HG02973 (cell line): ENCODE results near the gene AOPEP.

Experiments used
- ATAC-seq: cut with Tn5 transposase; IDR thresholded peaks from one replicate; pipeline ENCODE4 v1.9.1; 2021; ENCODE audit warnings: moderate library complexity; ENCODE audit not compliant: unreplicated experiment

Gene AOPEP

DNA sequence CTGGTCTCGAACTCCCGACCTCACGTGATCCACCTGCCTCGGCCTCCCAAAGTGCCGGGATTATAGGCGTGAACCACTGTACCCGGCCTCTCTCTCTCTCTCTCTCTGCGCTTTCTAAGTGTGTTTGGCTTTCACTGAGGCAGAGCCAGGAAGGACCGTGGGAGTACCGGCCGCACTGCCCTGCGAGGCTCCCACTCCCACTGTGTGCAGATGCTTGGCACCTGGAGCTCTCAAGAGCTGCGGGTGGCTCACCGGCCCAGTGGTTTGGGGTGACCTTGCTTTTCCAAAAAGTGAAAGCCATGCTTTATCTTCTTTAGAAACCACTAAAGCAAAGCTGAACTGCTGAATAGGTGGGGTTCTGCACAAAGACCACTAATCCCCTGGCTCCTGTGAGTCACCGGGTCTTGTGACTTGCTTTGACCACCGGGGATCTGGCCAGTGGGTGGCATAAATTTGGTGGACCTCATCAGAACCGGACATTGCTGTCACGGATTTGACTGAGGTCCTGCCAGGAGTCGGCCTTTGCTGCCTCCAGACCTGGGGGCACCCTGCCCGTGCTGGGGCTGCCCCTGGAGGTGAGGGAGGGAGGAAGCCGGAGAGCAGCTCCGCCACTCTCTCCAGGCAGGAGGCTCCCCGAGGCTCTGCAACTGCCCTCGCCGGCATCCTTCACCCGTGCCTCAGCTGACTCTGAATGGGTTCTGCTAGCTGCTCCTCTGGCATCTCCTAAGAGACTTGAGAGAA, 362.1 kb downstream of the AOPEP start:
- no peak for ATAC-seq

DNA sequence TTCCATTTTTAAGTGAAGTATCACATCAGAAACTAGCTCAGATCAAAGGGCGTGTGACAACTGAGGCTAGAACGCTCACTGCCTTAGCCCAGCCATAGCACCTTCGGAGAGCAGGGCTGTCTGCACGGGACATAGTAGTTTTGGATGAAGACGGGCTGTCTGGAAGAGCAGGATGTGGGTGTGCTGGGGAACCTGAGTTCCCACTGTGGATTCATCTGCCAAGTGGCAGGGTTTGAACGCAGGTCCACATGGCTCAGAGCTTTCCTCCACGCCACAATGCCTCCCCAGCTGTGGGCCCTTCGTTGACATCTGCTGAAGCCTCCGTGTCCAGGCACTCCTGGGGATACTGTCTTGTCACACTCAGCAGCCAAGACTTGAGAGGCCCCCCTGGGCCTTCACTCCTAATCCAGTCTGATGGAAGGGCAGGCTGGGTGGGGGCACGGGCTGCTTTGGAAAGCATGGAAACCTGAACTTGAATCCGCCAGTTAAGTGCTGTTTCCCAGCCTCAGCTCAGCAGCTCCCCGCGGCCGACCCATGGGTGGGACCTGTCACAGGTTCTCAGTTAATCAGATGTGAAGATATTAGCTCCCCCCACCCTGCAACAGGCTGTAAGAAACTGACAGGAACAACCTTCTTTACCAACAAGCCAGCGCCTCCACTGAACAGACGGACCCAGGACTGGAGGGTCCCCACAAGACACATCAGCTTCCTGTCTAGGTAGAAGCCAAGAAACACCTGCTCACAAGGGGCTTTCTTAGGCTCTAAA, 362.9 kb downstream of the AOPEP start:
- ATAC-seq: no peak

DNA sequence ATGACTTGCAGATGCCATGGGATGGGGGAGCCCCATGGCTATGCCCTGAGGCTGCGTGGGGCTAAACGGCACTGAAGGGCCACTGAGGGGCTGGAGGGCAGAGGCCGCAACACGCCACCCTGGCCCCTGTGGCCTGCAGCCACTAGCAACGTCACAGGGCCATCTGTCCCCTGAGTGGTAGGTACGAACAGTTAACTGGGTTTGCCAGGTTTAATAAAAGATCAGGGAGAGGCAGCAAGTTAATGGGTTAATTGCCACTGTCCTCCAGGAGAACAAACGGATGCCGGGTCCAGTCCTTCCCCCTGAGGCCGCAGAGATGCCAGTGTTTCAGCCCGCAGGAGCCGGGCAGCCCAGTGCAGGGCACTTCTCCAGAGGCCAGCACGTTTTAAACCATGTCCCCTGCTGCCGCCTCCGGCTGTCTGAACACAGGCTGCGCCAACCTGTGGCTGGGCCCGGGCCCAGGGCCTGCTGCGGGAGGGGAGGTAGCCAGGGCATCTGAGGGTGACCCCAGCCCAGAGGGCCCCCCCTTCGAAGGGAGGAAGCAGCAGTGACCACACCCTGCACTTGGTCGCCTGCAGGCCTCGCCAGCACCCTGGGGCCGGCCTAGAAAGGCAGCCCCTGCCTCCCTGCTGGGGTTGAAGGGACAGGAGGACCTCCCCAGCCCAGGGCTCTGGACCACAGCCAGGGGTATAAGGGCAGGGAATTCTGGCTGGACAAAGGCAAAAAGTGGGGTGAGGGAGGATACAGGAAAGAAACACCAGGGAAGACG, 363.7 kb downstream of the AOPEP start:
- ATAC-seq: no peak

DNA sequence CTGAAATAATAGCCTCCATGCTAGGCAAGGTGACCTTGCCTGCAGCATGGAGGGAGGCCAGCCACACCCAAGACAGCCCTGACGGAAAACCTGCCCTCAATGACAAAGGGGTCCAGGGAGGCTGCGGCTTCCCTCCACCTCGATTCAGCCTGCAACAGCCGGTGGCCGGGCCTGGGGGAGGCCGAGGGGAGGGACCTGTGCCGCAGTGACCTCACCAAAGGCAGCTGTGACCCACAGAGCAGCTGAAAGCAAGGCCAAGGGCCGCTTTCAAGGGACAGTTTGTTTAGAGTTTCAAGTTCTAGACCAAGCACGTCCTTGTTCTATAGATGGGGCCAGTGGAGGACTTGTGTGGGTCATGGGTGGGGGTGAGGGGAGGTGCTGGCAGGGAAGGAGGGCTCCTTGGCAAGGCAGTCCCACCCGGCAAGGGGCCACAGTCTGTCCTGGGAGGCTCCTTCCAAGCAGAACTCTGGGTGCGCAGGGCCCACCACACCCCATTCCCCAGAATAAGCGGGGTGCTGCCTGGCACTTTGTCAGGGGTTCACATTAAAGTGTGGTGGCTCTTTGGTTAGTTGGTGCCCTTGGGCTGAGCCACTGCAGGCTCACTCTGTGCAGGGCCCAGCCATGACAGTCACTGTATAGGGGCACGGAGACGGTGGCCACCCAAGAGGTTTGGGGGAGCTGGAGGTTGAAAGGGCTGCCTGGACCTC, 364.5 kb downstream of the AOPEP start:
- no peak for ATAC-seq

DNA sequence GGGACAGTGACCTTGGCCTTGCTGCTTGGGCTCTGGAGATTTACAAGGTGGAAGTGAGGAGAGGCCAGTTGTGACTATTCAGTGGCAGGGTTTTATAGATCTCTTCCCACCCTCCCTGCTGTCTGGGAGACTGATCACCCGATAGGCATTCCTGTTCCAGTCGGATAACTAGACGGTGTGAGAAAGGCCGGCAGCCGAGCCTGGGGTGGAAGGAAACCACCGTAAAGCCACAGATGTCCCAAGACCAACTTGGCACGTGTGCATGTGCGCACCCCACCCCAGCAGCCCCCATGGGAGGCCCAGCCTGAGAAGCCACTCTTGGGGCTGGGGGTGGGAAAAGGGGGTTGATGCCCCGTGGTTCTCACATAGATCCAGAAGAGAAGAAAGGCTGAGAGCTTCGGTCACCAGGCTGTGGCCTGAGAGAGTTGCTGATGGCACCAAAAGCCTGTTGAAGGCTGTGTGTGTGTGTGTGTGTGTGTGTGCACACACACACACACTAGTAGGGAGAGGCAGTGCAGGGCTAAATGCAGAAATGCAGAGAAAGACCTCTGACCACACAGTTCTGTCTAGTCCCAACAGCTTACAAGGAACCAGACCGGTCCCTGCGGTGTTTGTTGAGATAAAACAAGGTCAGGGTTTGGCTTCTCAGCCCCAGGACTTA, 365.2 kb downstream of the AOPEP start:
- no peak for ATAC-seq

DNA sequence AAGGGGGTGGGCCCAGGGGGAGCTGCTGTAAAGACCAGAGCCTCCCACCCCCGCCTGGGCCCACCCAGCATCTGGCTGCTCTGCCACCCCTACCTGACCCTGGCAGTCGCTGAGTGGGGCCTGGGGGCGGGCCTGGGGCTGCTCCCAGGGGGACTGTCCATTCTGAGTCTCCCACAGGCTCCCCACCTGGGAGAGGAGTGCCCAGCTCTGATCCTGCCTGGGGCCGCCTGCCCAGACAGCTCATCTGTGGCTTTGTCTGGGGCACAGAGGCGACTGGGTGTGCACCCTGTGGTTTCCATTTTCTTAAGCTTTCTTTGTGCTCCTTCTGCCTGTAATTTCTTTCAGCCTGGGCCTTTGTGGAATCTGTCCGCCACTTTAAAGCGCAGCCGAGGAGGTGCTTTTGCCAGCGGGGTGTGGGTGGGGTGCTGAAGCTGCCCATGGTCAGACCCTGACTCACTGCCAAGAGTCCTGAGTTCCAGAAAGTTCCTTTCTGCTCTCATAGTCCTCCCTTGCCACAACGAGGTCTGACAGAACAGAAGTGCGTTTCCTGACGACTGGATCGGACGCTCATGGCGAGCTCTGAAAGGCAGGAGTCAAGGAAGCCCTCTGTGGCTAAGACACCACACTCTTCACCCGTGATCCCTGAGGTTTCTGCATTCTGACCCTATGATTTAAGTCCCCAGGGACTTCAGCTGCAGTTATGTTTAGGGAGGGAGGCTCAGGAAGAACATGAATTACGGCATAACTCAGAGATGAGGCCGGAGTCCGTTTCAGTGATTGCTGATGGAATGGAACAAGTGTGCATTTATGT, 366.0 kb downstream of the AOPEP start:
- ATAC-seq: no peak

DNA sequence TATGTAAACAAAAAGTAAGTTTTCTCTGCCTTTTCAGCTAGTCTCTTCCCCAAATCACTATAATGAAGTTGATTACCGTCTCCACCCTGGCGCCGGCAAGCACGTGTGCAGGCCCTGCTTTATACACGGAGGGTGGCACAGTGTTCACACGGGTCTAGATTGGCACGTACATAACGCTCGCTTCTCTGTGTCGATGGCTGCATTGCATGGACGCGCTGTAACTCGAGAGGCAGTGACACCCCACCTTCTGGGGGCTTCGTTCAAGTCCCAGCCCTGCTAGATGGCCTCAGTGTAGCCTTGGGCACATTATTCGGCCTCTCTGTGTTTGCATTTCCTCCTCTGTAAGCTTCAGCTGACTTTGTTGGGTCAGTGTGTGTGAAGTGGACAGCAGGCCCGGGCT, 367.1 kb downstream of the AOPEP start:
- no peak for ATAC-seq

DNA sequence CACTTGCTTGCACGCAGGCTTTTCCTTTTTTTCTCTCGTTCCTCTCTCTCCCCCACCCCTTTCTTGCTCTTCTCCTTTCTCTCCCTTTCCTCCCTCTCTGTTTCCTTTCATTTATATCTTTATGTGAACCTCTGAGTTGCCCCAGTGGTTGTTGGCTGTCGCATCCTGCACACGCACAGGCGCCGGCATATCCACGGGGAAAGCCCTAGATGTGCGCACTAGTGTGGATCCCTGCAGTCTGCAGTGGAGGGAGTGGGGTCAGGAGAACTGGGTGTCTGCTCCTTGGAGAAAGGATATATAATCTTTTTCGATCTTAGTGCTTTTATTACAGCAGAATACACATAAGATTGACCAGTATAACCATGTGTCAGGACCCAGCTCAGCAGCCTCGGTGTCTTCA, 367.5 kb downstream of the AOPEP start:
- ATAC-seq: no peak

DNA sequence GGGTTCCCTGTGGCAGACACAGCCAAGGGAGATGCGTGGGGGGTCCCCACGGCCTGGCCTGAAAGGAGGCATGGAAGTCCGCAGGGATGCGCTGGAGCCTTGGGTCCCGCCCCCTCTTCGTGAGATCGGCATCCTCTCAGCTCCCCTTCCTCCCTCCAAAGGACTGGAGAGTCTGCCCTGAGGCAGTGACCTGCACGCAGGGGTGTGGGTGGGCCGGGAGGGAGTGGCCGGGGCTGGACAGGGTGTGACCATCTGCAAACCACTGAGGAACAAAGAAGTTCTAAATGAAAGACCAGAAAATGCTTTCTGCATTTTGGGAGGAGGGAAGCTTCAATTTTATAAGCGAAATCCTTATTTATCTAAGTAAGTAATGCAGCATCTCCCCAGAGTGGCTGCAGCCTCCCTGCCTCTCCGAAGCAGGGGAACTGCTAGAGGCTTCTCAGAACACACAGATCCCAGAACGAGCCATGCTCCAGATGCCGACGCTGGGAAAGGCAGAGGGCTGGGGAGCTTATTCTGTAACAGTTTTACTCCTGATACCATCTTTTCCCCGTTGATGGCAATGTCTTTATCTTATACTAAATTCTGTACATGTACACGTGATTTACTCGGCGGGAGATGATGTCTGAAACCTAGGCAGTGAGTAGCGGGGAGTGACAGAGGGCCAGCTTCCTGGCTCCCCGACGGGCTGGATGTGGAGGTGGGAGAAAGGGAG, 369.3 kb downstream of the AOPEP start:
- no peak for ATAC-seq

DNA sequence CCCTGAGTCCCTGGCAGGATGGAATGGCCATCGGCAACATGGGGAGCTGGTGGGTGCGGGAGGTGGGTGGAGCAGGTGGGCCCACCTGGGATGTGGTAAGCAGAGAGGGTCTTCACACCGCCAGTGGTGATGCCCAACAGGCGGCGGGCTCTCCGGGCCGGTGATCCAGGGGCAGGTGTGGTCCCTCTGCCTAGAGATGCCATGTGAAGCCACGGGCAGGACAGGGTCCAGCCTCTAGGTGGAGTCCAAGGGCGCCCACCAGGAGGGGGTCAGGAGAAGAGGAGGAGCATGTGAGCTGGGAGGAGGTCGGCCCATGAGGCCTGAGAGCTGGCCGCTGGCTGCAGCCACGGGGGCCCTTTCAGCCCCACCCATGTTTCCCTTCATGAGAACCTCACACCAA, 369.9 kb downstream of the AOPEP start:
- ATAC-seq: no peak

DNA sequence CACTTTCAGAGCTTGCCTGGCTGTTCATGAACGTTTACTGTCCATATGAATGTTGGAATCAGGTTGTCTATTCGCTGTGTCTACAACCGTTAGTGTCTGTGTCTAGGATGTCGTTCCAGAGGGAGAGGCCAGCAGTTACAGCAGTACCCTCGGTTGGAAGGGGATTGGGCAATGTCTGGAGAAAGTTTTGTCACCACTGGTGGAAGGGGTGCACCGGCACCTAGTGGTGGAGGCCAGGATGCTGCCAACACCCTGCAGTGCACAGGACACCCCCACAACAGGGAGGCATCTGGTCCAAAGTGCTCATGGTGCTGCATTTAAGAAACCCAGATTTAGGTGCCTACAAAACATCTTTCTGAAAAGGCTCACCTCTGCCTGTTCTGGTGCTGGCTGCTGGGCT, 370.3 kb downstream of the AOPEP start:
- ATAC-seq: no peak

DNA sequence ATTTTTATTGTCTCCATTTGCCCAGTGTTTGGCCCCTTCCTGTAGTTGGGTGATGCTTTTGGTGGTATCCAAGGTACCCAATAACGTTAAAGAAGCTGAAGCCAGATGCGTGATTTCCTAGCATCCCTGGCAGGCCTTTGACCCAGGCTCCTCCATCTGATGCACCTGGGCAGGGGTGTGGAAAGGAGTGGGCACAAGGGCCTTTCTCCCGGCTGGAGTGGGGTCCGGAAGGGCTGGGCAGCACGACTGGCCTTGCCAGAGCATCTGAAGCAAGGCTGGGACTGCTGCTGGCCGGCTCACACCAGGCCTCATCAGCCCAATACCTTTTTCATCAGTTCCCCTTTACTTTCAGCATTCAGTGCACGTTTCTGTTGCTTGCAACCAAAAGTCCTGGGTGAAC, 370.8 kb downstream of the AOPEP start:
- no peak for ATAC-seq

DNA sequence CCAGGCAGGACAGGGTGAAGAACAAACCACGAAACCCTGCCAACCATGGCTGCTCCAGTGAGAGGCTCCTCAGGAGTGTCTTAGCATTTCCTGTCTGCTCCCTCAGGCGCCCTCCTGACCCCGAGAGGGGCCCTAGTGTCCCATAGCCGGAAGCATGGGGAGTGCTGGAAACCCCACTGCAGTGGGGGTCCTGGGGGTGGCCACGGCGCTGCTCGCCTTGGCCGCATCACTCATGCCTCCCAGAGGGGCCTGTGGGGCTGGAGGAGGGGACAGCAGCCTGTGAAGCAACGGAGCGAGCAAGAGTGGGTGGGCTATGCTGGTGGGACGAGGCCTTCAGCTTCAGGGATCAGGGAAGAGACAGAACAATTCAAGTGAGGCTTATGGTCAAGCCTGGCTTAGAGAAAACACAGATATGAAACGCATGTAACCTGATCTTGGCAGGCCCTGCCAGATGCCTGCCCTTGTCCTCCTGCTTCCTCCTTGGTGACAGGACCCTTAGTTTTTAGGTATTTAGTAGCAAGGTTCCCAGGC, 372.0 kb downstream of the AOPEP start:
- ATAC-seq: no peak

DNA sequence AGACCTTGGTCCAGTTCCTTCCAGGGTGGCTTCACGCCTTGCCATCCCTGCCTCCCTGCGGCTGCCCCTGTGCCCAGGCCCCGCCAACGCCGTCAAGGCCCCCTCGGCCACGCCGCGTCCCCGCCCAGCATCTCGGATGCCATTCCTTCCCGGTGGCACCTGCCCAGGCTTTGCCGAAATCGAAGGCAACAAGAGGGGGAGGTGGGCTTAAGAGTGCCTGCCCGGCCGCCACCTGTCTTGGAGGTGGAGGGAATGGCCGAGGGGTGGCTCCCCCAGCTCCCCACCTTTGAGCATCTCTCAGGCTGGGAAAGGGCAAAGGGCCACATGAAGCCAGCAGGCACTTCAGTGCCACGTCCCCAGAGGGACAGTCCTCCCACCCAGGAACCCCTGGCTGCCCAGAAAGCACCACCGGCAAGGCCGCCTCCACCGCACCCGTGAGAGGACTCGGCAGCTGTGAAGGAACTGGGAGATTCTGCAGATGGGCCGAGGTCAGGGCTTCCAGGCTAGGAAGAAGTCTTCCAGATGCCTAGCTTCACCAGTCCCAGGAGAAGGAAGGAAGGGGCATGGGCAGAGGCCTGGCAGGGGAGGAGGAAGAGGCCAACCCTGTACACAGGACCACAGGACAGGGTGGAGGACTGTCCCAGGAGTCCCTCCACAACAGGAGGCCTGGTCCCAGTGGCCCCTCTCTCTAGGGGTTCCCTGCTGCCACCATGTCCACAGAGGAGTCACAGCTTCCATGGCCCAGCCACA, 373.0 kb downstream of the AOPEP start:
- no peak for ATAC-seq

DNA sequence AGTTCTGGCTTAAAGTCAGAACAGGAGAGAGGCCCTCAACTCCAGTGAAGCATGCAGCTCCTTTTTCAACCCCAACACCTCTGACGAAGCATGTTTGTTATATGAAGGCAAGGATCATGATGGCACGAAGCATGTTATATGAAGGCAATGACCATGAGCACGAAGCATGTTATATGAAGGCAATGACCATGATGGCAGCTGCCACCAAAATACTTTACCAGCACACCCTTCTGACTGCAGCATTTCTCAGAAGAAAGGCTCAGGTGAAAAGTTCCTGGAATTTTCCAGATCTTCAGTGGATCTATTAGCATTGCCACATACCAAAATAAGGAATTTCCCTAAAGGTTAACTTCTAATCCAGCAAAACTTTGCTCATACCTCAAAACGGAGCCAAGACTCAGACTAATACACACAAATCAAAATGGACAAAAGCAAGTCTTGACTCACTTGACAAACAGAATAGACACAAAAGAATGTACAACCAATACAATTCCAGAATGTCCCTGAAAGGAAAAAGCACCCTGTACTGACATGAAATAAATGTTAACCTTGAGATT, 373.6 kb downstream of the AOPEP start:
- ATAC-seq: no peak

DNA sequence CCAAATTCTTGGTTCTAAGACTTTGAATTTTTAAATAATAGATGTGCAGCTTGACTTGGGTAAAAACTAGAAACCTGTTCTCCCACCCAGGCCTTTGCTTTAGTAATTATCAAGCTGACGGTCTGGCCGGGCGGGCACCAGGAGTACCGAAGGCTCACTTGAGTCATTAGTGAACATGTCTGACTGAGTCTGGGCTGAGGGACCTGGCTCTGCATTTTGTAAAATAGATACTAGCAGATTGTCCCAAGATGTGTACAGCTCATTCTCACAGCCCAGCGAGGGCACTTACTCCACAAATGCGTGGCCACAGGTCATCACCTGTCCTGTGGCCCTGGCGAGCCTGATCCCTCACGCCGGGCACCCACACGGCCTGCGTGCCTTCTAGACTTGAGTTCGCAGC, 374.8 kb downstream of the AOPEP start:
- no peak for ATAC-seq

DNA sequence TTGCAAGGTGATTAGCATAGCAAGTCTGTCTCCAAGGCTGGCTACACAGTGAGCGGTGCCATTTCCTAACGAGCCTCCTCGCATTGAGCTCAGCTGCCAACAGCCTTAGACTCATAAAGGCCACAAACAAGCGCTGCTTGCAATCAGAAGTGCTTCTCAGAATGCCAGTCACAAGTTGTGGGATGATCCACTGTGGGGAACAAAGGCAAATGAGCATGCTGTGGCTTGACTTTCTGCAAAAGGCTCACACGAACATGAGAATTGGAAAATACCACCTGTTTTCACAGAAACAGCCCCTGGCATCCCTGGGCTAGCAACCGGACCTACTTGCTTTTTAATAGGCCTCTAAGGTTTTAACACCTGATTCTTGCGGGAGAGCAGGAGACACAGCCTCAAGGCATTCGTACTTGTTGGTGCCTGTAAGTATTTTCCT, 375.5 kb downstream of the AOPEP start:
- ATAC-seq: no peak

DNA sequence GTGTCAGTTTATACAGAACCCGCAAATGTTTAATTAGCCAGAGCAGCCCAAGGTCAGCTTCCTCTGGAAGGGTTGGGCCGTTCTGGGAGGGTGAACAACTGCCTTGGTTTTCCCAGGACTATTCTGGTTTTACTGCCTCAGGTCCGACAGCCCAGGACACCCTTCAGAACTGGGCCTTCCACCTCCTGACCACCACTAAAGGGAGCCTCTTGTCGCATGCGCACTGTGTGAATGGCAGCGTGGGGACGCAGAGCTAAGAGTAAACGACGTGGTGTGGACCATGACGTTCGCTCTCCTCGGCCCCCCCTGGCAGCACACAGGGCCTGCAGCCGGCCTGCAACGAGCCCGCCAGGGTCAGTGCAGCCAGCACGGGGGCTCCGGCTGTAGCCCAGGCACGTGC, 376.1 kb downstream of the AOPEP start:
- ATAC-seq: no peak
